DOHH2 (cell line): Measurements from ENCODE around the gene CALM3.

Source experiments
- EZH2phosphoT487 ChIP-seq: fragments of 200-600 bp; sonication (generic); IDR thresholded peaks from 2 replicates; pipeline ENCODE4 v1.6.1; 2017; ENCODE audit warnings: borderline replicate concordance, mild to moderate bottlenecking, antibody characterized with exemption, low read length, moderate library complexity, mixed read lengths
- TF ChIP-seq, protein P1 (sequence below): fragments of 200-600 bp; sonication (generic); IDR thresholded peaks from one replicate; pipeline ENCODE4 v1.5.1; 2014; ENCODE audit warnings: antibody characterized with exemption, mild to moderate bottlenecking, low read depth, low read length; ENCODE audit not compliant: poor library complexity, severe bottlenecking

DNA sequence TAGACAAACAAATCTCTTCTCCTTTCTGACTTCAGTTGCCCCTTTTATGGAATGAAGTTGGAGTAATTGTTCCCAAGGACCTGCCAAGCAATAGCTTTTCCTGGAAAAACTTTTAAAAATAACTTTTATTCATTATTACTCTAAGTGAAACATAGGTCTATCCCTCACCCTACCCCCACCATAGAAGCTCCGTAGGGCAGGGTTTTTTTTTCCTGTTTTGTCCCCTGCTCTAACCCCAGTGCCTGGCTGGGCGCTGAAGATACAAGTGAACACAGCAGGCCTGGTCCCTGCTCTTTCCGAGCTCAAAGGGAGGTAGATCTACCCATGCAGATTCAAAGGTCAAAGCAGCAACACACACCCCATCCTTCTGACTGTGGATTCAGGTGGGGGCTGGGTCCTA lies 43.6 kb downstream of the CALM3 start:
- TF ChIP-seq, protein P1, sequence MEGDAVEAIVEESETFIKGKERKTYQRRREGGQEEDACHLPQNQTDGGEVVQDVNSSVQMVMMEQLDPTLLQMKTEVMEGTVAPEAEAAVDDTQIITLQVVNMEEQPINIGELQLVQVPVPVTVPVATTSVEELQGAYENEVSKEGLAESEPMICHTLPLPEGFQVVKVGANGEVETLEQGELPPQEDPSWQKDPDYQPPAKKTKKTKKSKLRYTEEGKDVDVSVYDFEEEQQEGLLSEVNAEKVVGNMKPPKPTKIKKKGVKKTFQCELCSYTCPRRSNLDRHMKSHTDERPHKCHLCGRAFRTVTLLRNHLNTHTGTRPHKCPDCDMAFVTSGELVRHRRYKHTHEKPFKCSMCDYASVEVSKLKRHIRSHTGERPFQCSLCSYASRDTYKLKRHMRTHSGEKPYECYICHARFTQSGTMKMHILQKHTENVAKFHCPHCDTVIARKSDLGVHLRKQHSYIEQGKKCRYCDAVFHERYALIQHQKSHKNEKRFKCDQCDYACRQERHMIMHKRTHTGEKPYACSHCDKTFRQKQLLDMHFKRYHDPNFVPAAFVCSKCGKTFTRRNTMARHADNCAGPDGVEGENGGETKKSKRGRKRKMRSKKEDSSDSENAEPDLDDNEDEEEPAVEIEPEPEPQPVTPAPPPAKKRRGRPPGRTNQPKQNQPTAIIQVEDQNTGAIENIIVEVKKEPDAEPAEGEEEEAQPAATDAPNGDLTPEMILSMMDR: no peak
- TF ChIP-seq EZH2phosphoT487: no peak
